ENCODE results near the gene STAU1.
"Not testable (repeated sequence)": the region's sequence is repeated elsewhere in the genome, so short reads cannot be mapped to it uniquely, and the experiment has no call there.

STAU1 gene

DNA sequence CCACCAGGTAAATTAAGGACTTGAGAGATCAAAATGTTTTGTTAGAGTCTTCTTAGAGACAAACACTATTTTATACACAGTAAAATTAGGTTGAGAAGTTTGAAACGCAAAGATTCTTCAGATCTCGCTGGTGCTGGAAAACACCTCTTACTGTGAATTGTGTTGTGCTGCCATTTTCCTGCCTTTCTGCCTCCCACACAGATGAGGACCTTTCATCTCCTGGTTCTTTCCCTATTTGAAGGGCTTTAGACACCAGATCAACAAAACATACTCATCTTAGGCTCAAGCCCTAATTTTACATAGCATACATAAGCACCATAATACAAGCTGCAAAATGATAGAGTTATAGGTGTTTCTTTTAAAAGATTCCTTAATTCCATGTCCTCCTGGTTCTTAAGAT is 18.6 kb downstream of the STAU1 start:
- no peak overlapping the region for H3K27ac ChIP-seq
- TF ChIP-seq, protein P1, sequence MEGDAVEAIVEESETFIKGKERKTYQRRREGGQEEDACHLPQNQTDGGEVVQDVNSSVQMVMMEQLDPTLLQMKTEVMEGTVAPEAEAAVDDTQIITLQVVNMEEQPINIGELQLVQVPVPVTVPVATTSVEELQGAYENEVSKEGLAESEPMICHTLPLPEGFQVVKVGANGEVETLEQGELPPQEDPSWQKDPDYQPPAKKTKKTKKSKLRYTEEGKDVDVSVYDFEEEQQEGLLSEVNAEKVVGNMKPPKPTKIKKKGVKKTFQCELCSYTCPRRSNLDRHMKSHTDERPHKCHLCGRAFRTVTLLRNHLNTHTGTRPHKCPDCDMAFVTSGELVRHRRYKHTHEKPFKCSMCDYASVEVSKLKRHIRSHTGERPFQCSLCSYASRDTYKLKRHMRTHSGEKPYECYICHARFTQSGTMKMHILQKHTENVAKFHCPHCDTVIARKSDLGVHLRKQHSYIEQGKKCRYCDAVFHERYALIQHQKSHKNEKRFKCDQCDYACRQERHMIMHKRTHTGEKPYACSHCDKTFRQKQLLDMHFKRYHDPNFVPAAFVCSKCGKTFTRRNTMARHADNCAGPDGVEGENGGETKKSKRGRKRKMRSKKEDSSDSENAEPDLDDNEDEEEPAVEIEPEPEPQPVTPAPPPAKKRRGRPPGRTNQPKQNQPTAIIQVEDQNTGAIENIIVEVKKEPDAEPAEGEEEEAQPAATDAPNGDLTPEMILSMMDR (conservative IDR thresholded peaks at IDR 0.05) = no peak

DNA sequence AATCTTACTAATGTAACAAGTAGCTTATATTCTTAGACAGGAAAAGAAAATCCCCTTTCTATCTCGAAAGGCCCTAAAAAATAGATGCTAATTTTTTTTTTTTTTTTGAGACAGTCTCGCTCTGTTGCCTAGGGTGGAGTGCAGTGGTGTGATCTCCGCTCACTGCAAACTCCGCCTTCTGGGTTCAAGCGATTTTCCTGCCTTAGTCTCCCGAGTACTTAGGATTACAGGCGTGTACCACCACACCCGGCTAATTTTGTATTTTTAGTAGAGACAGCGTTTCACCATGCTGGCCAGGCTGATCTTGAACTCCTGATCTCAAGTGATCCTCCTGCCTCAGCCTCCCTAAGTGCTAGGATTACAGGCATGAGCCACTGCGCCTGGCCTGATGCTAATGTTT is 19.3 kb downstream of the STAU1 start:
- H3K27ac ChIP-seq = not testable (repeated sequence)

DNA sequence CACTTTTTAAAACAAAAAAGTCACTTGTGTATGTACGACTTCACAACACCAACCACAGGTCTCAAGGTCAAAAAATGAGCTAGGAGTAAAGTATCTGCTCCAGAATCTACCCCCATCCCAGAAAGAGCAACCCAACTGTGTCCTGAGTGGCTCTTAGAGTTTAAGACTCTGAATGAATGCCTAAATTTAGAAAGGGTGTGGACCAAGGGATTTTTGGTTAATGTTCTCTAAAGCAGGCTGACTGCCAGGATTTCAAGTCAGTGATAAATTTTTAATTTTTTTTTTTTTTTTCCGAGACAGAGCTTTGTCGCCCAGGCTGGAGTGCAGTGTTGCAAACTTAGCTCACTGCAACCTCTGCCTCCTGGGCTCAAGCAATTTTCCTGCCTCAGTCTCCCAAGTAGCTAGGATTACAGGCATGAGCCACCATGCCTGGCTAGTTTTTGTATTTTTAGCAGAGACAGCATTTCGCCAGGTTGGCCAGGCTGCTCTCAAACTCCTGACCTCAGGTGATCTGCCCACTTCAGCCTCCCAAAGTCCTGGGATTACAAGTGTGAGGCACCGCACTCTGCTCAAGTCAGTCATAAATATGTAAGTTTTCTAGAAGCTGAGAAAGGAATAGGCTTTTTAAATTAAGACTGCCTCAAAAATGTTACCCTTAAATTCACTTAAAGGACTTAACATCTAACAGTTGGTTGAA is 20.2 kb downstream of the STAU1 start:
- TF ChIP-seq, protein P1 (conservative IDR thresholded peaks at IDR 0.05) = no peak

DNA sequence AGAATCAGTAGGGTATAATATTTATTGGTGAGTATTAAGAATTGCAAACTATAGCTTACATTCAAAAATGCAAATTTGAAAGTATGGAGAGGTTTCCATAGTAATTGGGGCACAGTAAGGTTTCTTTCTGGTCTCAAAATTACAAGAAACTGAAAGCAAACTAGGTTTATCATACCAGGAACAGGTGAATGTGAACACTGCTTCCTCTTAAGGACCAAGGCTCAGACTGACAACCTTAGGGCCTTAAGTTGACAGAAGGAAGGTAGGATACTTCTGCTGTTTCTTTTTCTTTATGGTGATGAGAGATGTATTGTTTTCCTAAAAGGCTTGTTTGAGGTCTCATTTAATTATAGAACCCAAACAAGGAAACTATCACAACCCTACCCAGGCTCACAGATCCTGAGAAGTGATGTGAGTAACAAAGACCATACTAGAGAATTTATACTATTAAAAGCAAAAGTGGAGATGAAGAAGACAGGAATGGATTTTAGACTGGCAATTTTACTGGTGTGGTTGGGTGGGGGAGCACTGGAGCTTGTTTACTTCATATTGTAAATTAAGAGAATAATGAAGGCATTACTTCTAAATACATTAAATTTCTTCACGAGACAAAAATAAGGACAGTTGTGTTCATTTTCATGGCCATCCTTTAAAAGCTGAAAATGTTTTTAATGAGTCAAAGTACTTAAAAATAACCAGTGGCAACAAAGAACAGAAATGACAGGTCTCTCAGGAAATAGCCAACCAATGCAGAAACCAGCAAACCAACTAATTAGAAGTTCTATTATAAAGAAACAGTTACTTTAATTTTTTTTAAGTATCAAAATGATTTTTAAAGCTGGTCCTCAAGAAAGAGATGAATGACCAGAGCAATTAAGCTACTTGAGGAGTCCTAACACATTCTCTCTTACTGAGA is 21.3 kb downstream of the STAU1 start:
- TF ChIP-seq, protein P1 (conservative IDR thresholded peaks at IDR 0.05) = no peak
- H3K27ac ChIP-seq = no peak overlapping the region

More for the DNA sequence above, 20.2 kb downstream of the STAU1 start:
- no peak overlapping the region for H3K27ac ChIP-seq

DNA sequence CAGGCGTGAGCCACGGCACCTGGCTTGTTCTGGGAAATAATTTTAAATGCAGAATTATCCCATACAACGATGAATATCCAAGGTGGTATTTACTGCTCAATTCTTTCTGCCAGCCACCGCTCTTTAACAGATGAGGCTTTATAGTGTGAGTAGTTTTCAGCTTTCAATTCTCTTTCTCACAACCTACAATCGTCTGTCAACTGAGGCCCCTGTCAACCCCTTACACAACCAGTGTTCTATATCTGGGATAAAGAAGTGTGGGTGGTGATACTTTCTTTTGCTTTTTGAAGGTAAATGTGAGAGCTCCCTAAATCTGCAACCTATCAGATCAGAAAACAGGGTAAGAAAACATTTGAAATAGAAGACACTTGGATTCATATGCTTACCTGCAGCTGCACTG is 22.5 kb downstream of the STAU1 start:
- TF ChIP-seq, protein P1 (conservative IDR thresholded peaks at IDR 0.05) = no peak
- no peak overlapping the region for H3K27ac ChIP-seq

DNA sequence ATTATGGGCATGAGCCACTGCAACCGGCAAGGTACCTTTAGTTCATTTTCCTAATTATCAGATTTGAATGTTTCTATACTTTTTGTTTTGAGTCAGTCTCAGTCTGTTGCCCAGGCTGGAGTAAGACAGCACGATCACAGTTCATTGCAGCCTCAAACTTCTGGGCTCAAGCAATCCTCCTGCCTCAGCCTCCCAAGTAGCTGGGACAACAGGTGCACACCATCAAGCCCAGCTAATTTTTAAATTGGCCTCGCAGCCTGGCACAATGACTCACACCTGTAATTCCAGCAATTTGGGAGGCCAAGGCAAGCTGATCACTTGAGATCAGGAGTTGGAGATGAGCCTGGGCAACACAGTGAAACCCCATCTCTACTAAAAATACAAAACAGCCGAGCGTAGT is 24.4 kb downstream of the STAU1 start:
- TF ChIP-seq, protein P1 (conservative IDR thresholded peaks at IDR 0.05) = no peak
- no peak overlapping the region for H3K27ac ChIP-seq

DNA sequence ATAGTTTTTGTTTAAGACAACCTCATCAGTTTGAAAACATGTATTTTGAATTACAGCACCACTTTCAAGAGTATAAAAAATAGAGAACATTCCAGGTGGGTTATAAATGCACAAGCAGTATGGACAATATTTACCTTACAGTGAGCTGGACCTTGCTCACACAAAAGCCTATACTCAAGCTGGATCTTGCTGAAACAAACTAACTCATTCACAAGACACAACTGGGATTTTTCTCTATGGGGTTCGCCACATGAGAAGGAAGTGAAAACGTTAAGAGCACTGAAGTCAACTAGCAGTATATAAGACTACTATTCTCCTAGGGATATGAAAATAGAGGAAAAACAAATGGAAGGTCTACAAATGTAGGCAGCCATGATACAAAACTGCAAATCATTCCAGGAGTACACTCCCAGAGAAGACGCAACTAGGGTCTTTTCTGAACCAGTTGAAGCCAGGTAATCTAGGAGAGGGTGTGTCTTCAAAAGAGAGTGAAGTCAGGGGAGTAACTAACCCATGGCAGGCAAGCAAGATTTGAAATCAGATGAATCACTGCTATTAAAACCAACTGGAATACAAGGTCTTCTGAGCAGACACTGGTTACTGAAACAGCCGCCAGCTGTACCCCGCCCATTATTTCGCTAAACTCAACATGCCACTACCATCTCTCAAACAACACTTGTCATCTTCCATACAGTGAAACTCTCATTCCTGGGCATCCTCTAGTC is 26.5 kb downstream of the STAU1 start:
- TF ChIP-seq, protein P1 (conservative IDR thresholded peaks at IDR 0.05) = no peak
- no peak overlapping the region for H3K27ac ChIP-seq
